SH-SY5Y (cell line): ENCODE measurements around the gene ZNF613.

ENCODE experiments used
- GATA2 ChIP-seq: IDR thresholded peaks from 2 replicates; pipeline ENCODE4 v1.6.1; 2011; ENCODE audit warnings: mild to moderate bottlenecking, low read depth, low read length
- GATA3 ChIP-seq: IDR thresholded peaks from 2 replicates; pipeline ENCODE4 v1.6.1; 2011; ENCODE audit warnings: low read depth, mild to moderate bottlenecking, low read length, moderate library complexity

GRCh38 chr19:51915324-51915867 lies 11.9 kb upstream of the ZNF613 start:
- TF ChIP-seq GATA2, result no peak
- TF ChIP-seq GATA3, result no peak
